NCI-H446 treated with DMSO at 0.1 percent for 48 hours (cell line): ENCODE results near the gene PHYH.
"Not testable (repeated sequence)": the region's sequence is repeated elsewhere in the genome, so short reads cannot be mapped to it uniquely, and the experiment has no call there.

Source experiments
- DNase-seq: peaks from one replicate; lab custom pipeline; 2025; lab: John Stamatoyannopoulos, UW

The PHYH gene

DNA sequence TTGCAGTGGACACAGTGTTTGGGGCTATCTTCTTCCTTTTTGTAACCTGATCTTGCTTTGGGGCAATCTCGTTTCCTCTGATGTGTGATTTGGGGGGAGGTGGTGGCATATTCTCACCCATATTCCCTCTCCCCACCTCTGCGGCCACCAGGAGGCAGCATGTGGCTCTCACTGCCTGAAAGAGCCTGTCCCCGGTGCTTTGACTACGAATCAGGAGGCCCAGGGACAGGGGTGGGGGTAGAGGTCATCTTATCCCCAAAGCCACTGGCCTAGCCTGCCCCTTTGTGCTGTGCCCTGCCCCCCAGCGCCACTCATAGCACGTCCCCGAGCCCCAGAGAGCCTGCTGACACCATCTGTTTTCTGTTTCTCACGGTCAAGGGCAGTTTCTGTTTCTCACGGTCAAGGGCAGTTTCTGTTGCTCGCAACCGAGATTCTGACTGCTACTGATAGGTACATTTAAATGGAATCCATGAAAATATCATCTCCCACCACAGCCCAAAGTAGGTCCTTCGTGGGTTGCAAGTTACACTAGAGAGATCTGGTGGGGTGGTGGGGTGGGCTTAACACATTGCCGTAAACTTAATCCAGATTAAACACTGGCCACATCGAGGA is 28.2 kb downstream of the PHYH start:
- DNase-seq = no peak

DNA sequence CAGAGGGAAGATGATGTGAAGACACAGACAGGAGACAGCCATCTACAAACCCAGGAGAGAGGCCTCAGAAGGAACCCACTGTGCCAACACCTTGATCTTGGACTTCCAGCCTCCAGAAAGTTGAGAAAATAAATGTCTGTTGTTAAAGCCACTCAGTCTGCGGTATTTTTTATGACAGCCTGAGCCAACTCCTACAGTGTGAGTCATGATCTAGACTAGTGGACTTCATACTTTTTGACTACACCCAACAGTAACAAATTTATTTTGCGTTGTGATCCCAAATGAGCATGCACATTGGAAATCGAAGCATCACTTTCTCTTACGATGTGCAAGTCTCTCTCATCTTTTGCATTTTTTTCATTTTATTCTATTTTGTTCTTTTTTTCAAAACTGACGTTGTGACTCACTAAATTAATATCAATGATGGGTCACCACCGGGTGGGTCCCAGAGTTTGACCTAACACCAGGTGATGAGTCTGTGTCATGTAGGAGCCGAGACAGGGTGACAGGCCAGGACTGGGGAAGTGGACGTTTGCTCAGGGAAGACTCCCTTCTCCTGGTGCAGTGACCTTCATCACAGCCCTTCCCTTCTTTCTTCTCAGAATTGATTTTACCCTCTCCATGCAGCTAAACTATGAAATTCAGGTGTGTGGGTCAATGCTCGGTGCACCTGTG is 28.9 kb downstream of the PHYH start:
- no peak for DNase-seq

DNA sequence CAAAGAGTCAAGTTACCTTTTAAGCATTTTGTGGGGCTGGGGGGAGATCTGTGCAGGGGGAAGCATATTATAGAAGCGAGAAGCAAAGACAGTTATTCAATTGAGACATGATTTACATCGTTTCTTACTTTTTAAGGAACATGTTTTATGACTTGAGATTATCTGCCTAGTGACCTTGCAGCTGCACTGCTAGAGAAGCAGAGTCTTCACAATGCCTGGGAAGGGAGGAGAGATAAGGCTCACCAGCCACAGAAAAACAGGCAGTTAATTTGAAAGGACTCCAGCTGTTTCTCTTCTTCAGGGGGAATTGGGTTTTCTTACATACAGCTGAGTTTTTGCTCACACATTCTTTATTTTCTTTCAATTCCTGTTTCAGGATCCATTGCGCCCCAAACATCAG is 31.0 kb downstream of the PHYH start:
- no peak for DNase-seq

DNA sequence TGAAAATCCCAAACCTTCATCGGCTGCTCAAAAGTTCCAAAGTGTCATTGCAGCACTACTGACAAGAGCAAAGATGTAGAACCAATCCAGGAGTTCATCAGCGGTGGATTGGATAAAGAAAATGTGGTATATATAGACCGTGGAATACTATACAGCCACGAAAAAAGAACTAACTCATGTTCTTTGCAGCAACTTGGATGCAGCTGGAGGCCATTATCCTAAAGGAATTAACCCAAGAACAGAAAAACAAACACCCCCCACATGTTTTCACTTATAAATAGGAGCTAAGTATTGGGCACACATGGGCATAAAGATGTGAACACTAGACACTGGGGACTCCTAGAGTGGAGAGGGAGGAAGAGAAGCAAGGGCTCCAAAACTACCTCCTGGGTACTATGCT is 31.6 kb downstream of the PHYH start:
- no peak for DNase-seq

DNA sequence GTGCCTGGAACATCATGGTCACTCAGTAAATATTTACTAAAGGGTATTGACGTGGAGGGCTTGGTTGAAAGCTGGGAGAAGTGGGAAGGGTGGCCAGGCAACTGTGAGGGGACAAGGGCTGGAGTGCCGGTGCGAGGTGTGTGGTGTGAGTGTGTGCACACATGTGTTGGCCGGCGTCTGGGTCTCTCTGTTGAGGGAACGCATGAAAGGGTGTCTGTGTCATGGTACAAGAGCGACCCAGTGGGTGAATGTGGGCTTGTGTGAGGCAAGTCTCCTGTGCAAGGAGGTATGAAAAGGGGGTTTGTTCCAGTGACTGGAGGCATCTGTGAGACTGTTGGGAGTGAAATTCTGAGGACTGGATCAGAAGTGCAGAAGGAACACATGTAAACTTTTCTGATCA is 36.3 kb downstream of the PHYH start:
- DNase-seq = no peak

DNA sequence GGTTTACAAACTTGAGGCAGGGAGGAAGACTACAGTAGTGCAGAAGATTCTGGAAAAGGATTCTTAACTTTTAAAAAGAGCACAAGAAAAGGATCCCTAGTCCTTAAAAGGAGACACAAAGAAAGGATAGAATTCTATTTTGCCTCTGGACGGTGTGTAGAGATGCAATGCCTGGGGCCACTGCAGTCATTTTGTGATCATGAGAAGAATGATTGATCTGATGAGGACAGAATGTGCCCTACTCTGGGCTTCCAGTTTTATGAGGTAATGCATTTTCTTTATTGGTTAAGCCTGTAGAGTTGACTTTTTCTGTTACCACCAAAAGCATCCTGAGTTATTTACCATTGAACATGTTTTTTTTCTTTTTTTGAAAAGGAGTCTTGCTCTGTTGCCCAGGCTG is 37.4 kb downstream of the PHYH start:
- DNase-seq = no peak

DNA sequence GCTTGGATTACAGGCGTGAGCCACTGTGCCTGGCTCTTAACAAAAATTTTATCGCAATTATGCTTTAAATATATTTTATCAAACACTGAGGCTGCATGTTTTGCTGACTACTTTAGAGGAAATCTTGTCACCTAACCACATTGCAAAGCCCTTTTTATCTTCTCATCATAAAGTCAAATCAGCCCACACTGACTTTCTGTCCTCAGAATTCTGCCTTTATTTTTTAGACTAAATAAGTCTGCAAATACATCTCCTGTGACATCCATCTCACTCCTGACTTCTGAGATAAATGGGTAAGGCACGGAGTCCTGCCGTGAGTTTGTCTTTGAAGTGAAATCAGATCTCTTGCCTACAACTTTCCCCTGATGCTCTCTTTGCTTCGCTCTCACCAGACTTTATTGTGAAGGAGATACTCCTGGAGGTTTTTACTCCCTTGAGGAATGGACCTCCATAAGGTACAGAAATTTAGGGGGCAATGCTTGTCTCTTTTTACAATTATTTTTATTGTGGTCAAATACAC is 42.2 kb downstream of the PHYH start:
- DNase-seq = no peak

DNA sequence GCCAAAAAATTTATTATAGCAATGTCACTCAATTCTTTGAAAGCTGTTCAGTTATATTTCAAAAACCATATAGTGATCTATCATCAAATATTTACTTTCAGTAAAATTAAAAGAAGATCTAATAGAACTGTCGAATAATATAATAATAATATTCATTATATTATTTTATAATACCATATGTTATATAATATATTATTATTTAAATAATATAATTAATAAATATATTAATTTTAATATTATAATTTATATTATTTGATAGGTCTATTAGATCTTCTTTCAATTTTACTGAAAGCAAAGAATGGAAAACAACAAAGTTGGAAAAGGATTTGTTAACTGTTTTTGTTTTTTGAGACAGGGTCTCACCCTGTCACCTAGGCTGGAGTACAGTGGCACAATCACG is 43.2 kb downstream of the PHYH start:
- no peak for DNase-seq

DNA sequence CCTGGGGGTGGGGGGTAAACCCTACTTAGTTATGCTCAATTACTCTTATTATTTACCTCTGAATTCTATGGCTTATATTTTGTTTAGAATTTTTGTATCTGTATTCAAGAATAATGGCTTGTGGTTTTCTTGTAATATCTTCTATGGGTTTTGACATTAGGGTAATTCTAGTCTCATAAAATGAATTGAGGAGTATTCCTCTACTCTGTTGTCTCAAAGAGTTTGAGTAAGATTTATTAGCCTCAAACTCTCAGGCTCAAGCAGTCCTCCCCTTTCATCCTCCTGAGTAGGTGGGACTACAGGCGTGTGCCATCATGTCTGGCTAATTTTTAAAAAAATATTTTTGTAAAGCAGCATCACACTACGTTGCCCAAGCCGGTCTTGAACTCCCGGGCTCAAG is 46.1 kb downstream of the PHYH start:
- DNase-seq = no peak

DNA sequence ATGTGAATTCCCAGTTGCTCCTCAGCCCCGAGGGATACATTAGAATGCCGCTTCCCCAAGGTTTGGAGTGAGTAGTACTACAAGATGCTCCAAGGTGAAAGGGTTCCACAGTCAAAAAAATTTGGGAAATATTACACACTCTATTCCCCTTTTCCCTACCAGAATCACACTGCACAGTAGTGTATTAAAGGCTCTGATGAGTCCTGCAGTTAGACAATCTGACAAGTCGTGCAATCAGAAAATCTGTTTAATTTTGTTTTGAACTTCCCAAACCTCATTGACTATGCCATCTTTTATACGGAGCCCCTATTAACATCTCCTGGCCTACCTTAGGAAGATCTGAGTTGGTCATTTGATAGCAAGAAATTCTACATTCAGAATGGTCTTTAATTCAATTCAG is 52.1 kb downstream of the PHYH start:
- DNase-seq = no peak

DNA sequence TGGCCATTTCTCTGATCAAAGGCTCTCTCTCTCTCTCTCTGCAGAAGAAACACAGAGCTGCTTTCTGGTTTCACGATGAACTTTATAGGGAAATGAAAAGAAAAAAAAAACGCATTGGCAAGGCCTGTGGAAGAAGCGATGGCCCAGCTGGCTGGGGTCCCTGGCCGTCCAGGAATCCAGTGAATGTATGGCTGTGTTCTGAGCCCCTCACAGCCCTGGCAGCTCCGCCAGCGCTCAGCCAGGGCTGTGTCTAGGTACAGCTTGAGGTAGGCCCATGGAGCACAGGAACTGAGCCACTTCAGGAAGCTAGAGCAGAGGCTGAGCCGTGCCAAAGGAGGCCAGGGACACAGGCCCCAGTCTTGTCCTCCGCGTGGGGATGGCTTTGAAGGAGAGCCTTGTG is 52.6 kb downstream of the PHYH start:
- DNase-seq = no peak

DNA sequence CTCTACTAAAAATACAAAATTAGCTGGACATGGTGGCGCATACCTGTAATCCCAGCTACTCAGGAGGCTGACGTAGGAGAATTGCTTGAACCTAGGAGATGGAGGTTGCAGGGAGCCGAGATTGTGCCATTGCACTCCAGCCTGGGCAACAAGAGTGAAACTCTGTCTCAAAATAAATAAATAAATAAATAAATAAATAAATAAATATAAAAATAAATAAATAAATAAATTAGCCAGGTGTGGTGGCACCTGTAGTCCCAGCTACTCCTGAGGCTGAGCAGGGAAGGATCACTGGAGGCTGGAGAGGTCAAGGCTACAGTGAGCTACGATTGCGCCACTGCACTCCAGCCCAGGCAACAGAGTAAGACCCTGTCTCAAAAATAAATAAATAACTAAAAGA is 57.6 kb downstream of the PHYH start:
- not testable (repeated sequence) for DNase-seq

DNA sequence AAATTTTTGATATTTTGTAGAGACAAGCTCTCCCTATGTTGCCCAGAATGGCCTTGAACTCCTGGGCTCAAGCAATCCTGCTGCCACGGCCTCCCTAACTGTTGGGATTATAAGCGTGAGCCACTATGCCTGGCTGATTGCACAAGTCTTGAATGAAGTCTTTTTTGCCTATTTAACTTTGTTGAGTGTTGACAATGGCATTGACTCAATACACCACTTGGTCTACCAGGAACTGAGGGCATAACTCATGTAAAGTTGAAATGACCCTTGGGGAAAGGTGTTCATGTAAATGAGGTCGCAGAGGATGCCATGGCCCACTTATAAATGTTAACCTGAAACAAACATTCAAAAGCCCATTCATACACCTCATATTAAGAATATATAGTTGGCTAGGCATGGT is 58.3 kb downstream of the PHYH start:
- no peak for DNase-seq

DNA sequence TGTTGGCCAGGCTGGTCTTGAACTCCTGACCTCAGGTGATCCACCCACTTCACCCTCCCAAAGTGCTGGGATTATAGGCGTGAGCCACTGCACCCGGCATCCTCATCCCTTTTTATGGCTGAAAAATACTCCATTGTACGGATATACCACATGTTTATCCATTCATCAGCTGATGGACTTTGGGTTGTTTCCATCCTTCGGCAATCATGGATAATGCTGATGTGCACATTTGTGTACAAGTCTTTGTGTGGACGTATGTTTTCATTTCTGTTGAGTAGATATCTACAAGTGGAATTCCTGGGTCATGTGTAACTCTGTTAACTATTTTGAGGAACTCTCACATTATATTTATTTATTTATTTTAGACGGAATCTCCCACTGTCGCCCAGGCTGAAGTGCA is 59.9 kb downstream of the PHYH start:
- no peak for DNase-seq

DNA sequence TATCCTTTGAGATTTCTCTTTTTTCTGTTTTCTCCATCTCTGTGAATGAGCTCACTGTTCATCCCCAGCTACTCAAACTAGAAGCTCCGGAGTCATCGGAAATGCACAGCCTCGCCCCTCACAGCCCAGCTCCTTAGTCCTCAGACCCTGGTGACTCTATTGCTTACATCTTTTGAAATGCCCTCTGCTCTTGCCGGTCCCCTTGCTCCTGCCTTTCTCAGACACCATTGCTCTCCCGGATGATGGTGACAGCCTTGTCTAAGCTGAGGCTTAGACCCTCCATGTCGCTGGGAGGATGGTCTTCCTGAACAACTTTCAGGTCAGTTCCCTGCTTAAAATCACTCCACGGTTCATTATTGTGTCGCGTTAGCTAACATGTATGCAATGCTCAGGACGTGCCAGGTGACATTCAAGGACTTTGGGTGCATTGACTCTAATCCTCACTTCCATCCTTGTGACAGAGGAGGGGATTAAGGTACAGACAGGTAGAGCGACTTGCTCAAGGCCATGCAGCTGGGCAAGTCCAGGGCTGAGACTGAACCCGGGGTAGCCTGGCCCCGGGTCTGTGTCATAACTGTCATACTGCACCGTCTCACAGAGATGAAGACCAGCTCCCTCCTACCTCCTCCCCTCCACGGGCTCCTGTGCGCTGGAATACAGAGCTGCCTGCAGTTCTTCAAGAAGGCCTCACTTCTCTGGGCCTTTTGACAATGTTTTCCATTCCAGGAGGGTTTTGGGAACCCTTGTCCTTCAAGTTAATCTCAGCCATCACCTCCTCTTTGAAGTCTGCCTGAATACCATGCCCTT is 61.4 kb downstream of the PHYH start:
- no peak for DNase-seq

DNA sequence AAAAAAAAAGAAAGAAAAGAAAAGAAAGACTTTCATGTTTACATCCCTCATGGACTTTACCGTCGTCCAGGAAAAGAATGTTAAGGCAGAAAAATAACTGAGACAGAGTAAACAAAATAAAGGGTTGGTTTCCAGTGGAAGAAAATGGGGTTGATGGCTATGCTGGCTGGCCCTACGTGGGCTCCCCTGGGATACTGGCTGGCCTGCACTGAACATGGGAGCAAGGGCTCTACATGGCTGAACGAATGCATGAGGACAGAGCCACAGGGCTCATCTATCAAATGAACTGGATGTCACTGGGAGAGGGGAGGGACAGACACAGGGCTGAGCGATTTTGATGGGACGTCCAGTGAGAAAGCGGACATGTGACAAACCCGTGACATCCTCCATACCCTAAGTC is 63.2 kb downstream of the PHYH start:
- no peak for DNase-seq

DNA sequence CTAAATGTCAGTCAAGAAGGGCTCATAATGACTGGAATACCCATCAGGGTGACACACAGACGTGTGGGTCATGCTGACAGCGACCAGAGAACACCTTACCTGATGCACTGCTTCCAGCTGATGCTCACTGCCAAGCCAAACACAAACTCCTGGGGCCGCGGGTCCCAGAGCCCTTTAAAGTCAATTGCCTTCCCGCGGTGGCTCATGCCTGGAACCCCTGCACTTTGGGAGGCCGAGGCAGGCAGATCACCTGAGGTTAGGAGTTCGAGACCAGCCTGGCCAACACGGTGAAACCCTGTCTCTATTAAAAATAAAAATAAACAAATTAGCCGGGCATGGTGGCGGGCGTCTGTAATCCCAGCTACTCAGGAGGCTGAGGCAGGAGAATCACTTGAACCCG is 65.1 kb downstream of the PHYH start:
- DNase-seq = not testable (repeated sequence)

DNA sequence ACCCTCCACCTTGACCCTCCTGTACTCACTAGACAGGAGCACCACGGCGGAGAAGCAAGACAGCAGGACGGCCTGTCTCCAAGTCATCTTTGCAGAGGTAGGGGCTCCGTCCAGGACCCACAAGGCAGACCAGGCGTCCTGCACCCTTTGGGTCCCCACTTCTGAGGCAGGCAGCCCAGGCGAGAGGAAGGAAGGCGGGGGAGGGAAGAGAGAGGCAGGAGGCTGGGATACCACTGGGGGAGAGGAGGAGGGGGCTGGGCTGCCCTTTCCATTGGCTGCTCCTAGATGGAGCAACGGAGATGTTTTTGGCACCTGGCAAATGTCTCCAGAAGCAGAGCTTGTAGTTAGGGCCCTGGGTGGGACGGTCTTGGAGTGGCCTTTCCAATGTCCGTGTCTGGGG is 65.7 kb downstream of the PHYH start, which contains the start of gene UCMA:
Gene UCMA, minus strand, starts transcription at position 203 of the 400 bp plus-strand sequence. Its CDS starts 116 bp downstream, at position 87.
- no peak for DNase-seq

DNA sequence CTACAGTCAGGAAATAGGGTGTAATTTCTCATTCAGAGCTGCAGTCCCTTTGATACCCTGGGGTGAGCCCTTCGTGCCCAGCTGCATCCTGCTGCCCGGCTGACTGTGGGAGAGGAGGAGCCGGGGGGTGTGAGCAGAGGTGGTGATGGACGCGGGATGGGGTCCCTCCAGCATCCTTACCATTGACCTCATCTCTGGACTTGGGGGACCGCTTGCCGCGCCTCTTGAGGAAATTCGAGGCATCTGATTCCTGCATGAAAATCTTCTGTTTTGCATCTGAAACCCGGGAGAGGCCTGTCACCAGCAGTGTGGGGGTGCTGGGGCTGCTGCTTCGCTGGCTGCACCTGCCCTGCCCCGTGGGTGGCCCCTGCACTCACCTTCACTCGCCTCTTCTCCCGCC is 66.5 kb downstream of the PHYH start:
- DNase-seq = no peak

DNA sequence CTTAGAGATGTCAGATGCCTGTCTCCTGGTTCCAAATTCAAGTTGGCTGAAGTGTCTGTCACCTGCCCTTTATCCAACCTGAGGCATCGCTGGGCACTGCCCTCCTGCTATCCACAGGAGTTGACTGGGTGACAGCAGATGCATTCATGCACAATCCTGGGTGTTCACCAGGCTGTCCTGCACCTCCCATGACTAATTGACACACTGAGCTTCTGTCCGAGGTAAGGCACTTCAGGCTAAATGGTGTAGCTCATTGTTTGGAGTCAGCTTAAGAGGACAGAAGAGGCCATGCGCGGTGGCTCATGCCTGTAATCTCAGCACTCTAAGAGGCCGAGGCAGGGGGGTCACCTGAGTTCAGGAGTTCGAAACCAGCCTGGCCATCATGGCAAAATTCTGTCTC is 68.1 kb downstream of the PHYH start:
- no peak for DNase-seq

DNA sequence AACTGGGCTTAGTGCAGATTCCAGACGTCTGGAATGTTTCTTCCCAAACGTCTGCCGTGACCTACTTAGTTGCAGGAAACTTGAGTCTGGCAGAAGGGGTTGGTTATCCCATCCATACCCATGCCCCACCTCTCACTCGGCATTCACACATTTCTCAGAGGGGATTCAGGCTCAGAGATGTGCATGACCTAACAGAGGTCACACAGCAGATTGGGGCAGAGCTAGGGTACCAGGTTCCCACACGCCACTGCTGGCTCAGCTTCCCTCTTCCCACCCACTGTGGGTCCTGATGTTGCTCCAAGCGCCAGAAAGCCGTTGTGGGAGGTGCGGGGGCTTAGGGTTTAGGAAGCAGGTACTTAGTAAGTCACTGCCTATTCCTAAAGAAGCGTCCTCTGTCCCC is 68.7 kb downstream of the PHYH start:
- DNase-seq = no peak
